Memory B cell (primary cell): Measurements from ENCODE around the gene DIP2C.
"Not testable (repeated sequence)": the region's sequence is repeated elsewhere in the genome, so short reads cannot be mapped to it uniquely, and the experiment has no call there.

Experiments used
- ATAC-seq: fragments of 150-1000 bp; cut with Tn5 transposase; 2 replicates; pipeline ENCODE4 v1.10.0; 2021; ENCODE audit warnings: low read depth, mild to moderate bottlenecking, moderate library complexity
- DNase-seq, 2 donors: peaks; one replicate each; pipeline ENCODE4 v3.0.0; 2022; ENCODE audit warnings: low spot score in 2 of 2
- H3K27ac Mint-ChIP-seq: one replicate; pipeline ENCODE4 v1.8.0; 2022; ENCODE audit warnings: mild to moderate bottlenecking, moderate library complexity, mixed read lengths
- H3K27me3 Mint-ChIP-seq: one replicate; pipeline ENCODE4 v1.8.0; 2022; ENCODE audit warnings: mixed read lengths
- H3K36me3 Mint-ChIP-seq: one replicate; pipeline ENCODE4 v1.8.0; 2022; ENCODE audit warnings: mild to moderate bottlenecking, mixed read lengths
- H3K4me1 Mint-ChIP-seq: one replicate; pipeline ENCODE4 v1.8.0; 2022; ENCODE audit warnings: mixed read lengths
- H3K4me3 Mint-ChIP-seq: one replicate; pipeline ENCODE4 v1.8.0; 2022; ENCODE audit warnings: mild to moderate bottlenecking, moderate library complexity, mixed read lengths
- H3K9me3 Mint-ChIP-seq: one replicate; pipeline ENCODE4 v1.8.0; 2022; ENCODE audit warnings: mixed read lengths

Gene DIP2C

GRCh38 chr10:351770-352334 is 337.6 kb downstream of the DIP2C start:
- ATAC-seq (no peak), DNase-seq (no peak)
- H3K4me1 Mint-ChIP-seq: no peaks in the 10 kb centered on the region
- no peak overlapping the region for H3K27ac Mint-ChIP-seq
- no peaks in the 10 kb centered on the region for H3K36me3 Mint-ChIP-seq
- H3K9me3 Mint-ChIP-seq: no peaks in the 10 kb centered on the region
- H3K4me3 Mint-ChIP-seq: no peak overlapping the region
- H3K27me3 Mint-ChIP-seq: no peaks in the 10 kb centered on the region

GRCh38 chr10:350981-351501 is 338.4 kb downstream of the DIP2C start:
- Mint-ChIP-seq H3K9me3 (no peaks in the 10 kb centered on the region), H3K36me3 (no peaks in the 10 kb centered on the region), H3K27ac (peak overlapping the region; percentile 3), H3K4me3 (no peak overlapping the region), H3K4me1 (no peaks in the 10 kb centered on the region), H3K27me3 (no peaks in the 10 kb centered on the region)
- no peak for DNase-seq
- no peak for ATAC-seq

- no peak for DNase-seq
- Mint-ChIP-seq H3K27me3 (no peaks in the 10 kb centered on the region), H3K27ac (no peak overlapping the region), H3K36me3 (no peaks in the 10 kb centered on the region), H3K4me3 (no peak overlapping the region), H3K9me3 (no peaks in the 10 kb centered on the region), H3K4me1 (no peaks in the 10 kb centered on the region)
- no peak for ATAC-seq
These were observed 340.4 kb downstream of the DIP2C start for GRCh38 chr10:349081-349480.

- H3K27me3 Mint-ChIP-seq: no peaks in the 10 kb centered on the region
- ATAC-seq: no peak
- no peaks in the 10 kb centered on the region for H3K9me3 Mint-ChIP-seq
- no peak for DNase-seq
- no peaks in the 10 kb centered on the region for H3K36me3 Mint-ChIP-seq
- no peak overlapping the region for H3K4me3 Mint-ChIP-seq
- H3K27ac Mint-ChIP-seq: no peak overlapping the region
- no peaks in the 10 kb centered on the region for H3K4me1 Mint-ChIP-seq
These were observed 341.0 kb downstream of the DIP2C start for GRCh38 chr10:348456-348855.

GRCh38 chr10:347774-348173 is 341.7 kb downstream of the DIP2C start:
- H3K27ac Mint-ChIP-seq, H3K4me1 Mint-ChIP-seq, DNase-seq, H3K9me3 Mint-ChIP-seq, H3K27me3 Mint-ChIP-seq, H3K4me3 Mint-ChIP-seq, ATAC-seq, H3K36me3 Mint-ChIP-seq: not testable (repeated sequence)

- not testable (repeated sequence) for H3K27ac Mint-ChIP-seq, H3K36me3 Mint-ChIP-seq, ATAC-seq, H3K4me3 Mint-ChIP-seq, DNase-seq, H3K4me1 Mint-ChIP-seq, H3K9me3 Mint-ChIP-seq, H3K27me3 Mint-ChIP-seq
These were observed 342.3 kb downstream of the DIP2C start for GRCh38 chr10:347190-347589.

- H3K27ac Mint-ChIP-seq: no peak overlapping the region
- ATAC-seq (no peak), DNase-seq (no peak)
- H3K36me3 Mint-ChIP-seq: no peaks in the 10 kb centered on the region
- H3K4me3 Mint-ChIP-seq: no peak overlapping the region
- H3K4me1 Mint-ChIP-seq: peaks cover 6% of the 10 kb centered on the region
- H3K9me3 Mint-ChIP-seq: no peaks in the 10 kb centered on the region
- no peaks in the 10 kb centered on the region for H3K27me3 Mint-ChIP-seq
These were observed 344.8 kb downstream of the DIP2C start for GRCh38 chr10:344582-345200.

GRCh38 chr10:343231-344220 is 345.9 kb downstream of the DIP2C start:
- no peaks in the 10 kb centered on the region for H3K36me3 Mint-ChIP-seq
- no peaks in the 10 kb centered on the region for H3K9me3 Mint-ChIP-seq
- H3K27ac Mint-ChIP-seq: no peak overlapping the region
- H3K4me3 Mint-ChIP-seq: no peak overlapping the region
- no peaks in the 10 kb centered on the region for H3K27me3 Mint-ChIP-seq
- peaks cover 9% of the 10 kb centered on the region for H3K4me1 Mint-ChIP-seq
- ATAC-seq (no peak), DNase-seq (no peak)

- Mint-ChIP-seq H3K9me3 (no peaks in the 10 kb centered on the region), H3K27ac (no peak overlapping the region), H3K36me3 (no peaks in the 10 kb centered on the region), H3K4me1 (peaks cover 23% of the 10 kb centered on the region), H3K4me3 (no peak overlapping the region), H3K27me3 (no peaks in the 10 kb centered on the region)
- ATAC-seq (no peak), DNase-seq (no peak)
These were observed 348.3 kb downstream of the DIP2C start for GRCh38 chr10:341081-341740.

- DNase-seq (no peak), ATAC-seq (no peak)
- Mint-ChIP-seq H3K4me3 (no peak overlapping the region), H3K36me3 (no peaks in the 10 kb centered on the region), H3K27me3 (no peaks in the 10 kb centered on the region), H3K9me3 (no peaks in the 10 kb centered on the region), H3K4me1 (peaks cover 23% of the 10 kb centered on the region), H3K27ac (no peak overlapping the region)
These were observed 348.8 kb downstream of the DIP2C start for GRCh38 chr10:340646-341045.

GRCh38 chr10:339038-339391 is 350.5 kb downstream of the DIP2C start:
- Mint-ChIP-seq H3K36me3 (no peaks in the 10 kb centered on the region), H3K9me3 (no peaks in the 10 kb centered on the region), H3K27ac (no peak overlapping the region)

GRCh38 chr10:338171-339037 is 351.1 kb downstream of the DIP2C start:
- no peak for DNase-seq
- no peak for ATAC-seq
- H3K4me1 Mint-ChIP-seq: peaks cover 28% of the 10 kb centered on the region
- H3K27me3 Mint-ChIP-seq: no peaks in the 10 kb centered on the region
- no peaks in the 10 kb centered on the region for H3K36me3 Mint-ChIP-seq
- H3K9me3 Mint-ChIP-seq: no peaks in the 10 kb centered on the region
- H3K27ac Mint-ChIP-seq: peak overlapping the region; percentile 6
- peak overlapping the region; percentile 61 for H3K4me3 Mint-ChIP-seq

More at GRCh38 chr10:339038-339391, 350.5 kb downstream of the DIP2C start:
- H3K27me3 Mint-ChIP-seq: no peaks in the 10 kb centered on the region
- DNase-seq: no peak
- H3K4me3 Mint-ChIP-seq: peak overlapping the region; percentile 61
- ATAC-seq: no peak
- H3K4me1 Mint-ChIP-seq: peaks cover 23% of the 10 kb centered on the region

GRCh38 chr10:336247-336646 is 353.2 kb downstream of the DIP2C start:
- peak overlapping the region; percentile 71 for H3K27ac Mint-ChIP-seq

More at GRCh38 chr10:336247-336646, 353.2 kb downstream of the DIP2C start:
- ATAC-seq (no peak), DNase-seq (no peak)
- no peaks in the 10 kb centered on the region for H3K27me3 Mint-ChIP-seq
- H3K4me1 Mint-ChIP-seq: peaks cover 31% of the 10 kb centered on the region
- no peaks in the 10 kb centered on the region for H3K9me3 Mint-ChIP-seq
- no peak overlapping the region for H3K4me3 Mint-ChIP-seq
- no peaks in the 10 kb centered on the region for H3K36me3 Mint-ChIP-seq
